Measurements from ENCODE around the gene ZNF628. TPM values are rescaled to one million over a fixed set of nuclear protein-coding genes. Genes with fewer than 3 reads are reported as not detected.

ZNF628 gene
- total RNA-seq, 1 donor from 2014 or later, result 4.2 TPM

DNA sequence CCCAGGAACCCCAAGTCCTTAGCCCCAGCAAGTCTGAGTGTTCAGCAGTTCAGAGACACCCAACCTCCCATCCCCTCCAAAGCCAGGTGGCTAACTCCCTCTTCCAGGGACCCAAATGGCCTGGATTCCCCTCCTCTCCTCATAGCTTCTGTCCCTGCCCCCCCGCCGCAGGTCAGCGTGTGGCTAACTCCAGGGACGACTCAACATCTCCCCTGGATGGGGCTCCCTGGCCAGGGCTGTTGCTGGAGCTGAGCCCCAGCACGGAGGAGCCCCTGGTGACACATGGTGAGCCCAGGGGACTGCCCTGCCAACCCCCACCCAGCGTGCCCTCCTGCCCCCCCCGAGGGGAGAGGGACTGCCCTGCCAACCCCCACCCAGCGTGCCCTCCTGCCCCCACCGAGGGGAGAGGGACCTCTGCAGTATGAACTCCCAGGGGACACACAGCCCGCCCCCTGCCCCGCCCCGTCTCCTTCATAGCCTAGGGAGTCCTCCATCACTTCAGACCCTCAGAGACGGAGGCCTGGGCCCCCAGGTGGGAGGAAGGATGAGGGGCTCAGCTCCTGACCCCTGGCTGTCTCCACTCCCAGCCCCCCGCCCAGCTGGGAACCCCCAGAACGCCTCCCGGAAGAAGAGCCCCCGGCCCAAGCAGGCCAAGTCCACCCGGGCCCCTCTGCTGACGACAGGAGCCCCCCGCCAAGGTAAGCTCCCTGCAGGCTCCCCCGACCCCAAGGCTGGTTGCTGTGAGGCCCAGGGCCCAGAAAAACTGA lies 13.5 kb downstream of the ZNF628 start:
- TF ChIP-seq, protein P1, sequence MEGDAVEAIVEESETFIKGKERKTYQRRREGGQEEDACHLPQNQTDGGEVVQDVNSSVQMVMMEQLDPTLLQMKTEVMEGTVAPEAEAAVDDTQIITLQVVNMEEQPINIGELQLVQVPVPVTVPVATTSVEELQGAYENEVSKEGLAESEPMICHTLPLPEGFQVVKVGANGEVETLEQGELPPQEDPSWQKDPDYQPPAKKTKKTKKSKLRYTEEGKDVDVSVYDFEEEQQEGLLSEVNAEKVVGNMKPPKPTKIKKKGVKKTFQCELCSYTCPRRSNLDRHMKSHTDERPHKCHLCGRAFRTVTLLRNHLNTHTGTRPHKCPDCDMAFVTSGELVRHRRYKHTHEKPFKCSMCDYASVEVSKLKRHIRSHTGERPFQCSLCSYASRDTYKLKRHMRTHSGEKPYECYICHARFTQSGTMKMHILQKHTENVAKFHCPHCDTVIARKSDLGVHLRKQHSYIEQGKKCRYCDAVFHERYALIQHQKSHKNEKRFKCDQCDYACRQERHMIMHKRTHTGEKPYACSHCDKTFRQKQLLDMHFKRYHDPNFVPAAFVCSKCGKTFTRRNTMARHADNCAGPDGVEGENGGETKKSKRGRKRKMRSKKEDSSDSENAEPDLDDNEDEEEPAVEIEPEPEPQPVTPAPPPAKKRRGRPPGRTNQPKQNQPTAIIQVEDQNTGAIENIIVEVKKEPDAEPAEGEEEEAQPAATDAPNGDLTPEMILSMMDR (conservative IDR thresholded peaks at IDR 0.05; ENCODE audit: low read depth, low read length), result no peak
- no peak overlapping the region for H3K4me3 ChIP-seq (ENCODE audit: low read depth, low read length)
- no peak for DNase-seq (ENCODE audit: low read depth)

- H3K4me3 ChIP-seq (ENCODE audit: low read depth, low read length), result no peak overlapping the region
- TF ChIP-seq, protein P1 (conservative IDR thresholded peaks at IDR 0.05; ENCODE audit: low read depth, low read length), result no peak
- no peak for DNase-seq (ENCODE audit: low read depth)
Observed at GRCh38 chr19:55490478-55491432, 14.3 kb downstream of the ZNF628 start.

GRCh38 chr19:55491546-55492360 lies 15.3 kb downstream of the ZNF628 start:
- no peak overlapping the region for H3K4me3 ChIP-seq (ENCODE audit: low read depth, low read length)
- TF ChIP-seq, protein P1 (conservative IDR thresholded peaks at IDR 0.05; ENCODE audit: low read depth, low read length), result no peak
- DNase-seq (ENCODE audit: low read depth), result no peak

DNA sequence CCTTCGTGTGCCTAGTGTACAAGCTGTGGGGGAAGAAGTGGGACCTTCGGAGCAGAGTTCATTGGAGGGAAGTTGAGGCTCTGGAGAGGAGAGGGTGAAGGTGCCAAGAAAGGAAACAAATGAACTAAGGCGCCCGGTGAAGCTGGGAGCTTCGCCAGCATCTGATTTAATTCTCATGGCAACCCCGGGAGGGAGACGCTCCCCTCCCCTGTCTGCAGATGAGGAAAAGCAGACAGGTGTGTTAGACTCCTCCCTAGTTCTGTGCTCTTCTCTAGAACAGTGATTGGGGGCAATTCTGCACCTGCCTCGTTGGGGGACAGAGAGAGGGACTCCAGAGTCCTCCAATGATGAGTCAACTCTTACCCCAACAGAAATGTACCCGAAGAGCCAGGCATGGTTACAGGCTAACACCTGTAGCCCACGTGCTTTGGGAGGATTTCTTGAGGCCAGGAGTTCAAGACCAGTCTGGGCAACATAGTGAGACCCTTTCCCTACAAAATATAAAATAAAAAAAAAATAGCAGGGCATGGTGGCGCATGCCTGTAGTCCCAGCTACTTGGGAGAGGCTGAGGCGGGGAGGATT lies 16.0 kb downstream of the ZNF628 start:
- TF ChIP-seq, protein P1 (conservative IDR thresholded peaks at IDR 0.05; ENCODE audit: low read depth, low read length), result no peak
- no peak for DNase-seq (ENCODE audit: low read depth)
- no peak overlapping the region for H3K4me3 ChIP-seq (ENCODE audit: low read depth, low read length)

DNA sequence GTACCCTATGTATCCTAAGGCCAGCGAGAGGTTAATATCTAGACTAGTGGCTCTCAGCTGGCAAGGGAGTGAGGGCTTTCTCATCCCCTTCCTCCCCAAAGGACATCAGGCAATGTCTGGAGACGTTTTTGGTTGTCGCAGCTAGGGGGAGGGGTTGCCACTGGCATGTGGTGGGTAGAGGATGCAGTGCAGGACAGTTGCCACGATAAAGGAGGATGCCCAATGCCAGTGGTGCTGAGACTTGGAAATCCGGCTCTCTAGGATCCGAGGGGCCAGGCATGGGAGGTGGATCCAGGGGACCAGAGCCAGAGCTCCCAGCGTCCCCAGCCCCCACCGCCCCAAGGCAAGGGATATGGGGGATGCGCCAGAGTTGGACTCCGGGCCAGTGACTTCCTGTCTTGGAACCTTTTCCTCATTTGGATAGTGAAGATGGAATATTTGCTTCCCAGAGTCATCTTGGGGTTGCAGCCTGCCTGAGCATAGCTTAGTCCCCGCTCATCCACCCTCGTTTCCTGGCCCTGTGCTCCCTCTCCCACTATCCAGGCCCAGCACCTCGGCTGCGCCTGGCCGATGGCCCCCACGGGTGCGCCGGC lies 16.7 kb downstream of the ZNF628 start:
- DNase-seq (ENCODE audit: low read depth), result no peak
- TF ChIP-seq, protein P1 (conservative IDR thresholded peaks at IDR 0.05; ENCODE audit: low read depth, low read length), result no peak
- H3K4me3 ChIP-seq (ENCODE audit: low read depth, low read length), result no peak overlapping the region

DNA sequence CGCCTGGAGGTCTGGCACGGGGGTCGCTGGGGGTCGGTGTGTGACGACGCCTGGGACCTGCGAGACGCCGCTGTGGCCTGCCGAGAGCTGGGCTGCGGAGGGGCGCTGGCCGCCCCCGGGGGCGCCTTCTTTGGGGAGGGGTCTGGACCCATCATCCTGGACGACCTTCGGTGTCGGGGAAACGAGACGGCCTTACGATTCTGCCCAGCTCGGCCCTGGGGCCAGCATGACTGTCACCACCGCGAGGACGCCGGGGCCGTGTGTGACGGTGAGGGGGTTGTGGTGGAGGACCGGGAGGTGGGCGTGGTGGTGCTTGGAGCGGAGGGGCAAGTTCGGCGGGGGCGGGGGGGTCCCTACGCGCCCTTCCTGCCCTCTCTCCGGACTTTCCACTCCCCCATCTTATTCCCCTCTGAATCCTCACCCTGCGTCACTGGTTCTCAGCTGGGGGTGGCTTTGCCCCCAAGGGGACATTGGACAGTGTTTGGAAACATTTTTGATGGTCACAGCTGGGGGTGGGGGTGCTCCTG lies 17.3 kb downstream of the ZNF628 start:
- TF ChIP-seq, protein P1 (conservative IDR thresholded peaks at IDR 0.05; ENCODE audit: low read depth, low read length), result no peak
- DNase-seq (ENCODE audit: low read depth), result no peak
- H3K4me3 ChIP-seq (ENCODE audit: low read depth, low read length), result peak overlapping the region; percentile 33

Data from epithelial cell of proximal tubule (primary cell).